ENCODE measurements around the gene SFT2D3.

Gene SFT2D3

DNA sequence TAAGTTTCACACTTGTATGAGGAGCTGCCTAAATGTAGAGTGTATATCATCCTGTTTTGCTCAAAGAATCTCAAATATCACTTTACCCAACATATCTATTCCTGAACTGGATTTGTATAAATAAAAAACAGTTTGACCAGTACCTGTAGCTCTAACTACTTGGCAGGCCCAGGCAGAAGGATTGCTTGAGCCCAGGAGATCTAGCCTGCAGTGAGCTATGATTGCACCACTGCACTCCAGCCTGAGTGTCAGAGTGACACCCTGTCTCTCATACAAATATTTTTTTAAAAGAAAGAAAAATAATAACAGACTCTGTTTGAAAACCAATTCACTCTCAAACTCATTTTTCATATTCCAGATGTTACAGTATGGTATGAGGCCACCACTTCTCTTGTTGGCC lies 18.2 kb upstream of the SFT2D3 start:
- DNase-seq: no peak

DNA sequence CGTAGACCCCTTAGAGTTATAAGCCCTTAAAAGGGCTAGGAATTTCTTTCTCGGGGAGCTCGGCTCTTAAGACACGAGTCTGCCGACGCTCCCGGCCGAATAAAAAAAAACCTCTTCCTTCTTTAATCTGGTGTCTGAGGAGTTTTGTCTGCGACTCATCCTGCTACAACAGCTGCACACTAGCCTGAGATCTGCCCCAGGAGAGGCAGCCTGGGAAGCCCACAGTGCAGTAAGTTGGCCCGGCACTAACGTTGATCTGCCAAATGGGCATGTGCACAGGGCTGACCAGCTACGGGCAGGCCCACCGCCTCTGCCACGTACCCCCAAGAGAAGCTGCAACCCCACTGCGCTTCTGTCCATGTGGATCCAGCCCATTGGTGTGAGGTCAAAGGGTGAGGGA lies 17.5 kb upstream of the SFT2D3 start:
- no peak for DNase-seq

DNA sequence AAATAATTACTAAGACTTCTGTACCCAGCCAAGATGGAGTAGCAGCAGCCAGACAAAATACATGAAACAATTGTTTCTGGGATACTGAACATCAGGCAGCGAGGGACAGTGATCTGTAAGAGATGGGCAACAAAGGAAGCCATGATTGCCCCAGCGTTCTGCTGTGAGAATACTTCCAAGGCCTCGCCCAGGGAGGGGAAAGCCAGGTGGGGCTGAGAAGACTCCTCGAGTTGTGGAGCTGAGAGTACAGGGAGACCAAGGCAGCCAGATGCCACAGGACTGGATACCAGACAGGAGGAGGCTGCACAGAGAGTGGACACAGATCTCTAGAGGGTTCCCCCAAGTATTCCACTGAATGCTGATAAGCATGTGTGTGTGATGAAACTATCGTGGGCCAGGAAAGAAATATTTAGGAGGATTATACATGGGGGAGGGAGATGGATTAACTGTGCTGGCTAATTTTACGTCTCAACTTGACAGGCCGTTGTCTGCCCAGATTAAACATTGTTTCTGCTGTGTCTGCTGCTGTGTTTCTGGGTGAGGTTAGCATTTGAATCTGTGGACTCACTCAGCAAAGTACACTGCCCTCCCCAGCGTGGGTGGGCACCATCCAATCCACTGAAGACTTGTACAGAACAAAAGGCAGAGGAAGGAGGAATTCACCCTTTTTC lies 15.8 kb upstream of the SFT2D3 start:
- DNase-seq: no peak

DNA sequence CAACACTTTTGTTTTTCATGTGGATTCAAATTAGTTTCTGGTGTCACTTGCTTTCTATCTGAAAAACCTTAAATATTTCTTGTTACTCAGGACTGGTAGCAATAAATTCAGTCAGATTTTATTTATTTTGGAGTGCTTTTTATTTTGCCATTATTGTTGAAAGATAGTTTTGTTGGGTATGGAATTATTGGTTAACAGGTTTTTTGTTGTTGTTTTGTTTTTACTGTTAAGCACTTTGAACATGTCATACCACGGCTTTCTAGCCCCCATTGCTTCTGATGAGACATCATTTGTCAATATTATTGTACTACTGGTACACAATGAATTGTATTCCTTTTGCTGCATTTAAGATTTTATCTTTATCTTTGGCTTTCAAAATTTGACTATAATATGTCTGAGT lies 12.9 kb upstream of the SFT2D3 start:
- no peak for DNase-seq

DNA sequence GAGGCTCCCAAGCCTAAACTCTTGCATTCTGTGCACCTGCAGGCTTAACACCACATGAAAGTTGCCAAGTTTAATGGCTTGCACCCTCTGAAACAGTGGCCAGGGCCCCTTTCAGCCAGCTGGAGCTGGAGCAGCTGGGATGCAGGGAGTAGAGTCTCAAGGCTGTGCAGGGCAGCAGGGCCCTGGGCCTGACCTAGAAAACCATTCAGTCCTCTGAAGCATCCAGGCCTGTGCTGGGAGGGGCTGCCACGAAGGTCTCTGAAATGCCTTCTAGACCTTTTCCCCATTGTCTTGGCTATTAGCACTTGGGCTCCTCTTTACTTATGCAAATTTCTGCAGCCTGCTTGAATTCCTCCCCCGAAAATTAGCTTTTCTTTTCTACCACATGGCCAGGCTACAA lies 10.6 kb upstream of the SFT2D3 start:
- no peak for DNase-seq

DNA sequence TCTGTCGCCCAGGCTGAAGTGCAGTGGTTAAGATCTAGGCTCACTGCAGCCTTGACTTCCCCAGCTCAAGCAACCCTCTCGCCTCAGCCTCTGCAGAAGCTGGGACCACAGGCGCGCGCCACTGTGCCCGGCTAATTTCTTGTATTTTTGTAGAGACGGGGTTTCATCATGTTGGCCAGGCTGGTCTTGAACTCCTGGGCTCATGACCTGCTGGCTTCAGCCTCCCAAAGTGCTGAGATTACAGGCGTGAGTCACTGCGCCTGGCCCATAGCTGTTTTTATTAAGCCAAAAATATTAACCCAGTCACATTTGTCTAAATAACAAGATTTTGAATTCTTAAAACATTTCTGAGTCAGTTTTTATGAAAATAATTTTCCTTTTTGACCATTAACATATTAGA lies 6.3 kb upstream of the SFT2D3 start:
- no peak for DNase-seq

DNA sequence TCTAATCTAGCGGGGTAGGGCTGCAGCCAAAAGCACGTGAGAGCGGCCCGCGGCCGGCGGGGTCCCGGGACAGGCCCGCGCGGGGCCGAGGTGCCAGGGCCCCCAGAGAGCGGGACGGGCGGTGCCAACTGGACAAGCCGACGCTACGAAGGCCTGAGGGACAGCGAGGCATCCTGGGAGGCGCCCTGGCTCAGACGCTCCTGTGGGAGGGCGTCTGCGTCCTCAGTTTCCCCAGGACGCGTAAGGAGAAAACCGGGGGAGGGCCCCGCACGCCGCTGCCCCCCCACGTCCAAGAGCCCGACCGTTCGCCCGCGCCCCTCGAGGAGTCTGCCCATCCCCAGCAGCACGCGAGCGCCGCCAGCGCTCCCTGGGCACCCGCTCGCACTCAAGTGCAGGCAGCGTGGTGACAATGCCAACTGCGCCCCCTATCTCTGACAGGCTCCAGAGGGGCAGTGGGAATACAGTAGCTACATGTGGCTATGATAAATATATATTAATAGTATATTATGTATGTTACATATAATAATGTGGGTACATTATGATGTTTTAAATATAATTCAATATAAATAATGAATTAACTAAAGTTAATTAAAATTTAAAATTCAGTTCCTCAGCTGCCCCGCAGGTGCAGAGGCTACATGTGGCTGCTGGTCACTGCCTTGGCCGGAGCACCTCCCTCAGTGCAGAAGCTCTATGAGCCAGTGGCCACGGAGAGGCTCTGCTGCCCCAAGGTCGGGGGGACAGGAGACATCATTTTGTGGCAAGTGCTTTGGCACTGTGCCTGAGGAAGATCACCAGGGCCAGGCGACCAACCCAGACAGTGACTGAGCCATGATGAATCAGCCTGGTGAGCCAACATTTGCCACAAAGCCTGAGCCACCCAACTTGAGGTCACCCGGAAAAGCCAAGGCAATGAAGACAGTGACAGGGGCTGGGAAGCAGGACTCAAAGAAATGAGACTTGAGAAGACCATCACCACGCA lies 5.5 kb upstream of the SFT2D3 start:
- peak; percentile 82 for DNase-seq

DNA sequence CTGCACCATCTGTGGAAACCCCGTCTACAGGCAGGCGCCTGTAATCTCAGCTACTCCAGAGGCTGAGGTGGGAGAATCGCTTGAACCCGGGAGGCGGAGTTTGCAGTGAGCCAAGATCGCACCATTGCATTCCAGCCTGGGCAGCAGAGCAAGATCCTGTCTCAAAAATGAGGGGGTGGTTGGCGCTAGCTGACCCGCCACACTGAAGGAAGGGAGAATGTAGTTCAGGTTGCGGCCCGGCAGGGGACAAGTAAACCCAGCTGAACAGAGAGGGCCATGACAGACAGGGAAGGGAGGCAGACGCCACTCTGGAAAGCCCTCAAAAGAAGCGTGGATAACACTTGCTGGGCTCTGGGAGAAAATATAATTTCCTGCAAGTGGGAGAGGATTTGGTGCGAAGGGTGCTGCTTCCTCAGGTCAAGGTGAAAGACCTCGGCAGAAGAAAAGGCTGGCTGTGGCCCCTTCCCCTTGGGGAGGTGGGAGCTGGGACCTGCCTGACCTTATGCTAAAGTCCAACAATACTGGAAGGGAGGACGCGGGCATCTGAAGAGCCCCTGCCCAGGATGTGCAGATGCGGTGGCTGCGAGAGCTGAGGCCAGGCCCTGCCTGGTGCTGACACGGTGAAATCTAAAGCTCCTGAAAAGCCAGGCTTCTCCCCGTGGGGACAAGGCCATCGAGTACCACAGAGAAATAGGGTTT lies 3.7 kb upstream of the SFT2D3 start:
- DNase-seq: no peak

DNA sequence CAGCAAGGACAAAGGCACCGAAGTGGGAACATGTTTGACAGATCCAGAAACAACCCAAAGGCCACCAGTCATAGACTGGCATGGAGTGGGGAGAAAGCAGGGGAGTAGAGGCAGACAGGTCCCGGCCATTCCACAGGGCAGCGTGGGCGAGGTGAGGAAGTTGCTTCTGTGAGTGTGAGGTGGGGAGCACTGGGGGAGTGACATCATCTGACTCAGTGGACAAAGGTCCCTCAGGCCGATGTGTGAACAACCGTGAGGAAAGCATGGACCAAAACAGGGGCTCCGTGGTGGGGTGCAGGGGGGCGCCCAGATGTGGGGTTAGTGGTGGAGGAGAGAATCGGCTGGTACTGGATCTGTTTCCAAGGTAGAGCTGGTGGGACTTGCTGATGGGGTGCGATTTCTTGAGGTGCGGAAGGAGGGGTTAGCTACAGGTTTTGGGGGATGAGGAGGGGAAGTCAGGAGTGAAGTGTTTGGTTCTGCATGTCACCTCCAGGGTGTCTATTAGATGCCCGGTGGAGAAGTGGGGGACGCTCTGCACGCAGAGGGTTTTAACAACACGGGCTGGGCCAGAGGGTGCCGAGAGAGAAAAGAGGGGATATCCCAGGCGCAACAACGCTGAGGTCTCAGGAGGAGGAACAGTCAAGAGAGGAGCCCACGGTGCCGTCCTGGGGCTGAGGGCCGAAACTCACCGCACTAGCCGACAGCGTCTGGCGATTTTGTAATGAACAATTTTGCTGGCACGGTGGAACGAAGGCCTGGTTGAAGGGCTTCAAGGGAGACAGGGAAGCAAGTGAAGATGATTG lies 2.5 kb upstream of the SFT2D3 start:
- no peak for DNase-seq

DNA sequence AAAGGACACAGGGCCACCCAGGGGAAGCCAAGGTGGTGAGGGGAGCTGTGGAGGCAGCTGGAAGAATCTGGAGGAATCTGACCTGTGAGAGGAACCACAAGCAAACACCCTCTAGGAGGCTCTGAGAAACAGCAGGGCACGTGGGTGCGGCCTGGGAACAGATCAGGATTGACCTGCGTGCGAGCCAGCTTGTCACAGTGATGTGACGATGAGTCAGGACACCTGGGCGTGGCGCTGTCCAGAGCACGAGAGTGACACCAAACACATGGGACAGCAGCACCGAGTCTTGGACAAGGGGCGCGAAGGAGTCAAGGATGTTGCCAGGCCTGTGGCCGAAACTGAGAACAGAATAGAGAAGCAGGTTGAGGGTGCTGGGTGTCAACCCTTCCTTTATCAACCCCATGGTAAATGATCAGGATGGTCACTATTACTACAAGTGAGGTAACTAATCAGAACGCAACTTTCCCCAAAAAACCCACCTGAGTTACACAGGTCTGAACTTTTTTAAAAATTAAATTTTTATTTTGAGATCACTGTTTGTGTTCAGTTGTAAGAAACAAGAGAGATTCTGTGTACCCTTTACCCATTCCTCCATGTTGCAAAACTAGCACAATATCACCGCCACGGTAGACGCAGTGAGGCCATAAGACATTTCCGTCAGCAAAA lies 637 bp upstream of the SFT2D3 start:
- peak; percentile 97 for DNase-seq

DNA sequence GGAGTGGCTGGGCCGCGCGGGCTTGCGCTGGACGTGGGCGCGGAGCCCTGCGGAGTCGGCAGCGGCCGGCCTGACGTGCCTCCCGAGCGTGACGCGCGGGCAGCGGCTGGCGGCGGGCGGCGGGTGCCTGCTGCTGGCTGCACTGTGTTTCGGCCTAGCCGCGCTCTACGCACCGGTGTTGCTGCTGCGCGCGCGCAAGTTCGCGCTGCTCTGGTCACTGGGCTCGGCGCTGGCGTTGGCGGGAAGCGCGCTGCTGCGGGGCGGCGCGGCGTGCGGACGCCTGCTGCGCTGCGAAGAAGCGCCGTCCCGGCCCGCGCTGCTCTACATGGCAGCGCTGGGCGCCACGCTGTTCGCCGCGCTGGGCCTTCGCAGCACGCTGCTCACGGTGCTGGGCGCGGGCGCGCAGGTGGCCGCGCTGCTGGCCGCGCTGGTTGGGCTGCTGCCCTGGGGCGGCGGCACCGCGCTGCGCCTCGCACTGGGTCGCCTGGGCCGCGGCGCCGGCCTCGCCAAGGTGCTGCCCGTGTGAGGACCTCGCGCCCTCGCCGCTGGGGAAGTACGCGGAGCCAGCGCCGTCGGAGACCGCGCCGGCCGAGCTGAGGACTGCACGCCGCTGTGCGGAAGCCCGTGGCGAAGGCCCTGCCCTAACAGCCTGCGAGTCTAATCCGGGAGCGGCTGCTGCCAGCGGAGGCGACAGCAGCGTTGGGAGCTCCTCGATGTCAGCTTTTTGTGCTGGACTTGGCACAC lies 526 bp downstream of the SFT2D3 start:
- peak; percentile 90 for DNase-seq

DNA sequence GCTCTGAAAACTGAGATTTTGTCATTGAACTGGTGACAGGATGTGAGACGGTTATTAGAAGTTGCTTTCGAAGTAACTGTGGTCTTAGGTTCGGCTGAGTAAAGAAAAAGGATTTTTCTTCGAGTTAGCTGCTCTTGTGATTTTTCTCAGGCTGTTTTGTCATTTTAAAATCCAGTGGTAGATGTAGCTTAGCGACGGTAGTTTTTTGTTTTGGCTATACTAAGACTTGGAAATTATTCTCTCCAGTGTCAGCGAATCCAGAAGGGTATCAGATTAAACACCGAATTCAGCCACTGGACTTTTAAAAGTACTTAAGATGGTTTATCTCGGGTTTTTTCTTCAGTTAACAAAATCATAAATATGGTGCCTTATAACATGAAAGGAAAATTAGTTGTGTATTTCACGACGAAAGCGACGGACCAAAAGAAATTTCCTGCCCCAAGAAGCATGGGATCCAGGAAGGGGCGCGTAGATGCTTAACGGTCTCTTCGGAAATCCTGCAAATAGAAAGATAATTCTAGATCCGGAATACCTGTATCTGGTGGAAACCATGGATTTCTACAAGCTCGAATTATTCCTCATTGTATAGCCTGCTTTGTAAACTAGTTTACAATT lies 1.2 kb downstream of the SFT2D3 start:
- DNase-seq: no peak

DNA sequence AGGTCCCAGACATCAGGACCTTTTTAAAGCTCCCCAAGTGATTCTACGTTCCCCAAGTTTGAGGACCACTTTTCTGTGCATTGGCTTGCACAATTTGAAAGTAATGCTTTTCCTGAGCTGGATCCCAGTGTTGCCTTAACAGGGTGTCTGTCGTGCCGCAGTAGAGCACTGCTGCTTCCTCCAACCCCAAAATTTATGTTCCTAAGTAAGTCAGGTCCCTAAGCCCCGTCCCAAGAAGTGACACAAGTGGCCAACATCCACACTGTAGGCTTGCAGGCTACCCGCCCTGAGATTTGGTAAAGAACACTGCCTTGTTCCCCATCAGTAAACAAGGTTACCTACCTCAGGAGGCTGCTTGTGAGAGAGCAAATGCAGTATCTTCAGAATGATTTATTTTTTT lies 2.0 kb downstream of the SFT2D3 start:
- no peak for DNase-seq

DNA sequence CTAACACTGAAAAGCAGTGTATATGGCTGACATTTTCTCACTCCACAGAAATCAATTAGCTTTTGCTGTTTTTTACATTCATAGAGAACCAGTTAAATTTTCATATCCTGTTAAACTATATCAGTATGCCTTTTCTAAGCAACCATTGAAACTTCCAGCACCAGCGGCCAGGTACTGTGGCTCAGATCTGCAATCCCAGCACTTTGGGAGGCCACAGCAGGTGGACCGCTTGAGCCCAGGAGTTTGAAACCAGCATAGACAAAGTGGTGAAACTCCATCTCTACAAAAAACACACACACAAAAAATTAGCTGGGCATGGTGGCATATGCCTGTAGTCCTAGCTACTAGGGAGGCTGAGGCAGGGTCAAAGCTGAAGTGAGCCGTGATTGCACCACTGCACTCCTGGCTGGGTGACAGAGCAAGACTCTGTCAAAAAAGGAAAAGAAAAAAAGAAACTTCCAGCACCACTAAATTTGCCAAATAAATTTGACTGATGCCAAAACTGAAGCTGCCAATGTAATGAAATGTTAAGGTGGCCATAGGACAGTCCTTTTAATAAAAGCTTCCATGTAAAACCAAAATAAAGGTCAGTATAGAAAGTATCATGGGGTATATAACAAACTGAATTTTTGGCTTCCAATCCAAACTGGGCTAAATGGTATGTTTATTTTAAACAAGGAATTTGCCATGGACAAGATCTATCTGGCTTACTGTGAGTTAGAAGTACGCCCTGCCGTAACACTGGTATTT lies 3.5 kb downstream of the SFT2D3 start:
- DNase-seq: peak; percentile 58

DNA sequence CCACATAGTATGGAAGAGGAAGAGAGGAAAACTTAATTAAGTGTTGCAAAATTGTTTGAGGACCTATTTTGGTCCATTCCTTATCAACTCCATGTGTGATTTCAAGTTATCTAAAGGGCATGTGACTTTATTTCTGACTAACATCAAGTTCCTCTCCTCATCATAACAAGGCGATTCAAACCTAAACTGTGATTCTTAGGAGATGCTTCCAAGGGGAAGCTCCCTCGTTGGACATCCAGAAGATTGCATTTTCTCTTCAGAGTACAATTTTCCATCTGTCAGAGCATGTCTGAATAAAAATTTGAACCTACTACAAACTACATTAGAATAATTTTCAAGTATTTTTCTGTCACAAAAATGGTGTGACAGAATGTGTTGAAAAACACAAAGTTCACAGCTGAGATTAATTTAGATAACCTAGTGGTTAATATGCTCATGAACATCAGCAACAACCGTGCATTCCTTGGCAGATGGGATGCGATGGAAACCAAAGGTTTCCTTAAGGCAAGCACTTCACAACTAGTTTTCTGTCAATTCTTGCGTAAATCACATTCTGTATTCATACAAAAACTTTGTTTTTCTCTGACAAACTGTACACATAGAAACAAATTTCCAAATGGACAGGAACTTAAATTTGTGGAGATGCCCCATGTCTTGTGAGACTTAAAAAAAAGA lies 4.2 kb downstream of the SFT2D3 start:
- no peak for DNase-seq

DNA sequence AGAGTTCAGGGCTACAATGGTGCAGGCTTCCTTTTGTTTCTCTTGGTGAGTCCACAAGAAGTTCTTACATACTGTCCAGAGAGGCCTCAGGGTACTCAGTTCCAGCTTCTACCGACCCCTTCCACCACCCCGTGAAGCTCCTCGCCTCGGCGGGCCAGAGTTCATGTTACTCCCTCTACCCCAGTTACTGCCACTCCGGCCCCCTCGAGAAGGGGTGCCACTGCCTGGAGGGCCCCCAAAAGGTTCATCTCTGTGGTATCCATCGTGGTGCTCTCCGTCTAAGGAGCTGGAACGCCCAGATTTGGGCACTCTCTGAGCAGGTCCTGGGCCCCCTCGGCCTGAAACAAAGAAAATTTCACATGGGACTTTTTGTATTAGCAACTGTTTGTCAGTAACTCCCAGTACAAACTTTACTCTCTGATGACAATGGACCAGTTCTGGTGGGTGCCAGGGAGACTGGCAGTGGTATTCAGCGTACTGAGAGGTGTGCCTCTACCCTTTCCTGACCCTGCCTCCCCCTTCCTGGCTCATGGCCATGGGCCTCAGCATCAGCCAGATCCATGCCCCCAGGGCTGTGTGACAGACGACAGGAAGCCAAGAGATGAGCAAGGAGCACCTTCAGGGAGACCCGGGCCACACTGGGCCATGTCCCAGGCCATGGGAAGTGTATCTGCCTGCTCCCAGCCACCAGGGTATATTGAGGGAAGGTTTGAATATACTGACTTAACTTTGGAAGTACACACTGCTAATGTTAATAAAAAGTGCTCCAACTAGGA lies 5.1 kb downstream of the SFT2D3 start:
- no peak for DNase-seq

DNA sequence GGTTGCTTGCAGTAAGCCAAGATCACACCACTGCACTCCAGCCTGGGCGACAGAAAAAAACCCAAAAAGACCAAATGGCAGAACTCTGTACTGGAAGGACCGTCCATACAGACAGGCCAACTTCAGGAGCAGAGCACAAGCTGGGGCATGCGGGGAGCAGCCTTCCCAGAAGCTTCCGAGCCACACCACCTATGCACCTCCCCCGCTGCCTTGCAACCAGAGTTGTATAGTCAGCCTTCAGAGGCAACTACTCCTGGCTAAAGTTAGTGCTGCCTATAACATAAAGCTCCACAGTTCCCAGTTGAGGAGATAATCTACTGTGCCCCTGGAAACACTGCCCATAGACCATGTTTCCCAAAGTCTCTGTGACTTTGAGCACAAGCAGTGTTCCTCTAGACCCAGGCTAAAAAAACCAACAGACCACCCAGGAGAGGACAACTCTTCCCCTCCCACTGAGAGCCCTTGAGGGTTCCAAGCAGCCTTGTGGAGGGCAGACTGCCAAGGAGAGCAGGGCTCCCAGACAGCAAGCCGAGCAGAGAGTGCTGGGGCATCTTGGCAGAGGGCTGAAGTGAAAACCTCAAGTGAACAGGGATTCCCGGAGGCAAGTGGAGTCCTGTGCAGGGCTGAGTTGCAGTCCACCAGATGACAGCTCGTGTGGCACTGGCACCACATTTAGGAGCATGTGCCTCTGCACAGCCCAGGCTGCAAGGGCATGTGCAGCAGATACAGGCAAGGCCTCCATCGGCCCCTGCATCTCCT lies 6.8 kb downstream of the SFT2D3 start:
- DNase-seq: no peak

DNA sequence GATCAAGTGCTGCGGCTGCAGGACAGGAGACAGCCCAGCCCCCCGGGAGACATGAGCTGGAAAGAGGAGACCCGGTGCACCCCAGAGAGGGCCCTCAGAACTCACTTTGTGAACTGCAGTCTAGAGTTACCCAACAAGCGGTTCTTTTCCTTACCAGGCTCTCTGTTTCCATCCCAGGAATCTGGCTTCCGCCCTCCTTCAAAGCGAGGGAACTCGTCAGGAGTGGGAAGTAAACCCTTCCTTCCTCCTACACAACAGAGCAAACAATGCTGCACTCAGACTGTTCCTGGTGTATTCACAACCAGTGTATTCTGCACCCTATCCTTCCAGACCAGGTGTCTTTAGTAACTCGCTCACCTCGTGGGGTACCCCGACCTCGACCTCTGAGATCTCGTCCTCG lies 8.0 kb downstream of the SFT2D3 start:
- no peak for DNase-seq

All from RPMI8226 (cell line).